Endodermal cell (in vitro differentiated cells): ENCODE data around the gene TTC34. TPM values are rescaled to one million over a fixed set of nuclear protein-coding genes. Genes with fewer than 3 reads are reported as not detected.
"Not testable (repeated sequence)": the region's sequence is repeated elsewhere in the genome, so short reads cannot be mapped to it uniquely, and the experiment has no call there.

Source experiments
- DNase-seq: peaks from one replicate; pipeline ENCODE4 v3.0.0-alpha.2; 2017
- H3K27ac ChIP-seq: 2 replicates; pipeline ENCODE4 v1.5.1; 2013; ENCODE audit warnings: mild to moderate bottlenecking, low read depth, low read length, moderate library complexity
- H3K27me3 ChIP-seq: 2 replicates; pipeline ENCODE4 v1.6.1; 2013; ENCODE audit warnings: mild to moderate bottlenecking, low read length, moderate library complexity; ENCODE audit not compliant: insufficient read depth, control insufficient read depth, poor library complexity, severe bottlenecking
- H3K36me3 ChIP-seq: 2 replicates; pipeline ENCODE4 v1.7.0; 2013; ENCODE audit warnings: mild to moderate bottlenecking, low read length, moderate library complexity; ENCODE audit not compliant: control insufficient read depth, insufficient read depth
- H3K4me1 ChIP-seq: one replicate; pipeline ENCODE4 v1.7.0; 2013; ENCODE audit warnings: low read length; ENCODE audit not compliant: control insufficient read depth, insufficient read depth
- H3K4me3 ChIP-seq: 2 replicates; pipeline ENCODE4 v1.5.1; 2013; ENCODE audit warnings: mild to moderate bottlenecking, low read length, moderate library complexity
- H3K9ac ChIP-seq: 2 replicates; pipeline ENCODE4 v1.6.1; 2013; ENCODE audit warnings: mild to moderate bottlenecking, low read length, moderate library complexity; ENCODE audit not compliant: poor library complexity, severe bottlenecking; ENCODE audit errors: extremely low read depth
- H3K9me3 ChIP-seq: 2 replicates; pipeline ENCODE4 v1.6.1; 2013; ENCODE audit warnings: mild to moderate bottlenecking, low read length, moderate library complexity; ENCODE audit not compliant: control insufficient read depth
- H3K27ac Mint-ChIP-seq: 2 replicates; pipeline ENCODE4 v1.8.0; 2020; ENCODE audit warnings: mixed read lengths
- H3K27me3 Mint-ChIP-seq: 2 replicates; pipeline ENCODE4 v1.8.0; 2021; ENCODE audit warnings: mild to moderate bottlenecking, mixed read lengths; ENCODE audit not compliant: insufficient read depth
- H3K36me3 Mint-ChIP-seq: 2 replicates; pipeline ENCODE4 v1.8.0; 2020; ENCODE audit warnings: low read depth, mixed read lengths
- H3K4me1 Mint-ChIP-seq: 2 replicates; pipeline ENCODE4 v1.8.0; 2020; ENCODE audit warnings: mixed read lengths
- H3K4me3 Mint-ChIP-seq: 2 replicates; pipeline ENCODE4 v1.8.0; 2020; ENCODE audit warnings: mild to moderate bottlenecking, moderate library complexity, mixed read lengths
- H3K9me3 Mint-ChIP-seq: 2 replicates; pipeline ENCODE4 v1.8.0; 2020; ENCODE audit warnings: mild to moderate bottlenecking, mixed read lengths
- CTCF ChIP-seq: fragments of 200-600 bp; sonication (generic); conservative IDR thresholded peaks from 2 replicates; pipeline ENCODE4 v1.5.0; 2021; ENCODE audit warnings: antibody characterized with exemption, mild to moderate bottlenecking
- WGBS, 2 experiments: methylation state at CpG; one replicate each; pipeline versions ENCODE4 v1.1.5 to v1.1.7; 2013; ENCODE audit warnings: missing lambda C conversion rate in 2 of 2, mixed read lengths in 1 of 2; ENCODE audit not compliant: insufficient coverage in 1 of 2, insufficient read length in 1 of 2; 5-methylcytosine and 5-hydroxymethylcytosine counted together
- total RNA-seq, 2 donors: library from RNA; stranded (reverse); fragmentation: NEBNext Ultra II Directional in 1 of 2; extraction: Animal tissue kit (Norgen Biotek cat#: 25700) in 1 of 2; gene quantifications; 2 replicates in 1 of 2; 3 replicates in 1 of 2; pipeline ENCODE4 v1.2.1, GENCODE V29; 2021

TTC34 gene
- total RNA-seq, 2 donors from 2014 or later: 2.4 to 3.1 TPM

GRCh38 chr1:2800664-2801045 is 838 bp downstream of the TTC34 start:
- Histone ChIP-seq H3K36me3 (no peaks in the 10 kb centered on the region), H3K27ac (no peak overlapping the region), H3K9me3 (peaks cover 16% of the 10 kb centered on the region), H3K4me1 (no peaks in the 10 kb centered on the region), H3K27me3 (no peaks in the 10 kb centered on the region), H3K9ac (no peak overlapping the region), H3K4me3 (no peak overlapping the region)
- Mint-ChIP-seq H3K4me1 (no peaks in the 10 kb centered on the region), H3K9me3 (peaks cover 73% of the 10 kb centered on the region), H3K4me3 (no peak overlapping the region), H3K27me3 (peaks cover 3% of the 10 kb centered on the region), H3K36me3 (peaks cover 6% of the 10 kb centered on the region), H3K27ac (no peak overlapping the region)
- no peak for DNase-seq
- 85 to 86% methylated on average over 4 to 12 of the region's 12 CpGs for WGBS, 2 experiments
- TF ChIP-seq CTCF: no peak

GRCh38 chr1:2799811-2800663 is 1.5 kb downstream of the TTC34 start:
- Histone ChIP-seq H3K4me1 (no peaks in the 10 kb centered on the region), H3K4me3 (no peak overlapping the region), H3K9me3 (peaks cover 22% of the 10 kb centered on the region), H3K9ac (no peak overlapping the region), H3K36me3 (no peaks in the 10 kb centered on the region), H3K27ac (no peak overlapping the region), H3K27me3 (no peaks in the 10 kb centered on the region)
- Mint-ChIP-seq H3K27ac (no peak overlapping the region), H3K27me3 (peaks cover 3% of the 10 kb centered on the region), H3K36me3 (peaks cover 6% of the 10 kb centered on the region), H3K4me3 (no peak overlapping the region), H3K9me3 (peaks cover 76% of the 10 kb centered on the region), H3K4me1 (no peaks in the 10 kb centered on the region)
- DNase-seq: no peak
- WGBS, 2 experiments: 90% methylated on average over 28 to 49 of the region's 49 CpGs
- TF ChIP-seq CTCF: no peak

DNA sequence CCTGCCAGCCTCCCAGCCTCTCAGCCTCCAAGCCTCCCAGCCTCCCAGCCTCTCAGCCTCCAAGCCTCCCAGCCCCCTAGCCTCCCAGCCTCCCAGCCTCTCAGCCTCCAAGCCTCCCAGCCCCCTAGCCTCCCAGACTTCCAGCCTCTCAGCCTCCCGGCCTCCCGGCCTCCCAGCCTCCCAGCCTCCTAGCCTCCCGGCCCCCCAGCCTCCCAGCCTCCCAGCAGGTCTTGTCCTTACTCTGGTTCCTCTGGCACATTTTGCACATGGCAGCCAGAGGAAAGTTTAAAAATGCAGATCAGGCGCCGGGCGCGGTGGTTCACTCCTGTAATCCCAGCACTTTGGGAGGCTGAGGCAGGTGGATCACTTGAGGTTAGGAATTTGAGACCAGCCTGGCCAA is 2.5 kb downstream of the TTC34 start:
- H3K4me3 ChIP-seq, H3K4me1 ChIP-seq, H3K27ac ChIP-seq, H3K4me1 Mint-ChIP-seq, DNase-seq, H3K9ac ChIP-seq, H3K27me3 Mint-ChIP-seq, H3K27me3 ChIP-seq, H3K27ac Mint-ChIP-seq, H3K36me3 Mint-ChIP-seq, H3K4me3 Mint-ChIP-seq, H3K36me3 ChIP-seq: not testable (repeated sequence)
- H3K9me3 Mint-ChIP-seq: peaks cover 73% of the 10 kb centered on the region
- H3K9me3 ChIP-seq: peaks cover 32% of the 10 kb centered on the region
- 78 to 92% methylated on average over 7 of the region's 7 CpGs for WGBS, 2 experiments

- H3K9ac ChIP-seq: no peak overlapping the region
- WGBS, 2 experiments: 80 to 83% methylated on average over 6 of the region's 6 CpGs
- no peaks in the 10 kb centered on the region for H3K36me3 ChIP-seq
- Mint-ChIP-seq H3K36me3 (peaks cover 6% of the 10 kb centered on the region), H3K9me3 (peaks cover 73% of the 10 kb centered on the region), H3K4me1 (no peaks in the 10 kb centered on the region), H3K27me3 (peaks cover 3% of the 10 kb centered on the region), H3K4me3 (no peak overlapping the region), H3K27ac (no peak overlapping the region)
- no peaks in the 10 kb centered on the region for H3K27me3 ChIP-seq
- peaks cover 45% of the 10 kb centered on the region for H3K9me3 ChIP-seq
- no peak for DNase-seq
- no peak overlapping the region for H3K27ac ChIP-seq
- no peaks in the 10 kb centered on the region for H3K4me1 ChIP-seq
- H3K4me3 ChIP-seq: no peak overlapping the region
- no peak for TF ChIP-seq CTCF
Measured at GRCh38 chr1:2797741-2798016, 3.8 kb downstream of the TTC34 start.
